ENCODE data around the gene RALB. TPM values are rescaled to one million over a fixed set of nuclear protein-coding genes. Genes with fewer than 3 reads are reported as not detected.

RALB gene
- total RNA-seq (100 to 1,000 TPM in 1 of 5 experiments, 10 to 100 TPM in 3, 1 to 10 TPM in 1; 8.7 to 119 (median 11.6) TPM), polyA plus RNA-seq (10 to 100 TPM; 25.9 to 28.2 TPM), total RNA-seq (15.2 reads per million, percentile 44 among the genes with 10 or more reads in this experiment)

GRCh38 chr2:120252225-120253020 lies at the start of gene RALB:
Gene RALB (plus strand): TSS chr2:120252852. CDS start chr2:120278665, 25,813 bp downstream.
- peak within 1 kb of the TSS; percentile 81 for H3K4me3 ChIP-seq (ENCODE audit: low read length)
- no peaks in the 10 kb centered on the region for H3K27me3 ChIP-seq (ENCODE audit: control insufficient read depth in 2 of 2, insufficient read depth in 2 of 2, low read length in 2 of 2)
- peaks cover 0 to 31% (median 0%) of the 10 kb centered on the region in 5 donors for H3K36me3 Mint-ChIP-seq
- peaks cover 16% of the 10 kb centered on the region in 2 donors for H3K4me1 ChIP-seq (ENCODE audit: control insufficient read depth in 2 of 2, insufficient read depth in 2 of 2, low read length in 2 of 2)
- peak within 1 kb of the TSS; percentile 94 to 100 (median 98) for H3K4me3 Mint-ChIP-seq
- H3K27me3 Mint-ChIP-seq: peaks cover 0 to 9% (median 4%) of the 10 kb centered on the region in 5 donors
- POLR2A ChIA-PET: interaction anchor here (0.5 to 8.6 kb wide), 10 partner anchors 19 to 574 kb away, joined by 3 to 73 read pairs (median 4); partner anchors contain the start of genes TMEM177 and TMEM185B
- peak within 1 kb of the TSS; percentile 87 to 98 (median 95) for H3K27ac Mint-ChIP-seq
- H3K27ac ChIP-seq (ENCODE audit: low read depth, low read length): peak within 1 kb of the TSS; percentile 76
- peaks cover 0 to 4% (median 0%) of the 10 kb centered on the region in 3 experiments for H3K36me3 ChIP-seq (ENCODE audit: control insufficient read depth in 2 of 3, insufficient read depth in 3 of 3, low read length in 3 of 3)
- peaks cover 0 to 7% (median 0%) of the 10 kb centered on the region in 11 donors for H3K9me3 Mint-ChIP-seq
- DNase-seq (peak; percentile 95 to 99 (median 97)), ATAC-seq (peak; percentile 95)
- peaks cover 29 to 72% (median 51%) of the 10 kb centered on the region in 7 donors for H3K4me1 Mint-ChIP-seq
- intact Hi-C loops (cut with micrococcal nuclease): loop anchor here (1.0 to 5.0 kb wide), 14 partner anchors 9 to 1485 kb away; partner anchors contain the start of genes PTPN4 (in 2 of the 2), TMEM185B (in 2 of the 2), C2orf76 (in 1 of the 2) and DBI (in 1 of the 2)
- no peaks in the 10 kb centered on the region for H3K9me3 ChIP-seq (ENCODE audit: control insufficient read depth in 2 of 3, low read length in 3 of 3)
- CTCF ChIA-PET: interaction anchor here (0.6 to 1.7 kb wide), 2 partner anchors 72 to 76 kb away, joined by 3 to 4 read pairs; no protein-coding TSS in a partner anchor

DNA sequence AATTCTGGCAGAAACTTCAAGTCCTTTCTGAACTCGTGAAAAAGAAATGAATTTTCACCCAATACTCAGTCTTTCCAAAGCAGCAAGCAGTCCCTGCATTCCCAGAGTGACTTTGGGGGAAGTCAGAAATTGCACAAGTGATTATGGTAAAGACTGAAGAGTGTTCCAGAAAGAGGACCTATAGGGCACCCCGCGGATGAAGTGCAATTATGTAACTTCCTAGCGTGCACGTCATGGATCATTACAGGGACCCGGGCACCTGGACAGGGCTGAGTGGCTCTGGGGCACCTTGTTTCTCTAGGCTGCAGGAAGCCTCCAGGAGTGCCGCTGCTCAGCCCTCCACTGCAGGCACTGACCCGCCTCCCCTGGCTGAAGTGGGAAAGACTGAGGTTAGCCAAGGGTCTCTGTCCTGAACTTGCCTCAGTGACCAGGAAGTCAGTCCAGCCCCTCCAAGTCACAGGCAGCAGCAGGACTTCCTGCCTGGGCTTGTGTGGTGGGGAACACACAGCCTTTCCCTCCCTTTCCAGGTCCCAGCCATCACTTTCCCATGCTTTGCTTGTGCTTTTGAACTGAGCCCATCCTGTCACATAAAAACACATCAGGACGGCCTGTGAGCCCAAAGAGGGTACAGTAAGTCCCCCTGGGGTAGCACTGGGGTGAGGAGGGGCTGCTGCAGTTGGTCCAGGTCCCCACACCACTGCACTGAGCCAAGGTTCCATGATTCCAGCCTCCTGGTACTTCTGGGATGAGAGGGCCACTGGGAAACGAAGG lies 49.2 kb upstream of the RALB start:
- no peaks in the 10 kb centered on the region for H3K9me3 ChIP-seq (ENCODE audit: control insufficient read depth in 2 of 3, low read length in 3 of 3)
- Mint-ChIP-seq H3K27me3 (peaks cover 0 to 2% (median 0%) of the 10 kb centered on the region in 5 donors), H3K9me3 (peaks cover 0 to 8% (median 3%) of the 10 kb centered on the region in 11 donors), H3K4me3 (no peak overlapping the region), H3K36me3 (peaks cover 0 to 9% (median 3%) of the 10 kb centered on the region in 5 donors), H3K27ac (peak overlapping the region in 1 of 9 donors; percentile 14), H3K4me1 (peaks cover 0 to 11% (median 0%) of the 10 kb centered on the region in 7 donors)
- no peak overlapping the region for H3K27ac ChIP-seq (ENCODE audit: low read depth, low read length)
- CTCF ChIA-PET: no interaction called here
- ATAC-seq (peak; percentile 54), DNase-seq (no peak)
- no peaks in the 10 kb centered on the region for H3K4me1 ChIP-seq (ENCODE audit: control insufficient read depth in 2 of 2, insufficient read depth in 2 of 2, low read length in 2 of 2)
- H3K36me3 ChIP-seq (ENCODE audit: control insufficient read depth in 2 of 3, insufficient read depth in 3 of 3, low read length in 3 of 3): no peaks in the 10 kb centered on the region
- POLR2A ChIA-PET: interaction anchor here (1.0 kb wide), 1 partner anchor 18 kb away, joined by 3 read pairs; no protein-coding TSS in a partner anchor
- intact Hi-C loops (cut with micrococcal nuclease): no loop called here
- no peaks in the 10 kb centered on the region for H3K27me3 ChIP-seq (ENCODE audit: control insufficient read depth in 2 of 2, insufficient read depth in 2 of 2, low read length in 2 of 2)
- H3K4me3 ChIP-seq (ENCODE audit: low read length): no peak overlapping the region

- intact Hi-C loops (cut with micrococcal nuclease): no loop called here
- Mint-ChIP-seq H3K27ac (no peak overlapping the region), H3K36me3 (peaks cover 0 to 10% (median under 1%) of the 10 kb centered on the region in 5 donors), H3K9me3 (peaks cover 0 to 6% (median under 1%) of the 10 kb centered on the region in 11 donors), H3K27me3 (peaks cover 0 to 2% (median 0%) of the 10 kb centered on the region in 5 donors), H3K4me3 (no peak overlapping the region), H3K4me1 (peaks cover 0 to 11% (median 0%) of the 10 kb centered on the region in 7 donors)
- no peaks in the 10 kb centered on the region for H3K9me3 ChIP-seq (ENCODE audit: control insufficient read depth in 2 of 3, low read length in 3 of 3)
- H3K27me3 ChIP-seq (ENCODE audit: control insufficient read depth in 2 of 2, insufficient read depth in 2 of 2, low read length in 2 of 2): no peaks in the 10 kb centered on the region
- H3K27ac ChIP-seq (ENCODE audit: low read depth, low read length): no peak overlapping the region
- DNase-seq (no peak), ATAC-seq (no peak)
- no peak overlapping the region for H3K4me3 ChIP-seq (ENCODE audit: low read length)
- ChIA-PET POLR2A (no interaction called here), CTCF (interaction anchor here (0.5 kb wide), 1 partner anchor 8 kb away, joined by 3 read pairs; no protein-coding TSS in a partner anchor)
- no peaks in the 10 kb centered on the region for H3K36me3 ChIP-seq (ENCODE audit: control insufficient read depth in 2 of 3, insufficient read depth in 3 of 3, low read length in 3 of 3)
- no peaks in the 10 kb centered on the region for H3K4me1 ChIP-seq (ENCODE audit: control insufficient read depth in 2 of 2, insufficient read depth in 2 of 2, low read length in 2 of 2)
Measured at GRCh38 chr2:120204022-120204405, 48.6 kb upstream of the RALB start.

GRCh38 chr2:120204417-120204816 lies 48.2 kb upstream of the RALB start:
- Mint-ChIP-seq H3K27me3 (peaks cover 0 to 2% (median 0%) of the 10 kb centered on the region in 5 donors), H3K9me3 (peaks cover 0 to 5% (median 0%) of the 10 kb centered on the region in 11 donors), H3K27ac (no peak overlapping the region), H3K4me3 (no peak overlapping the region), H3K4me1 (peaks cover 0 to 11% (median 0%) of the 10 kb centered on the region in 7 donors), H3K36me3 (peaks cover 0 to 11% (median 0%) of the 10 kb centered on the region in 5 donors)
- Histone ChIP-seq H3K27ac (ENCODE audit: low read depth, low read length) (no peak overlapping the region), H3K9me3 (ENCODE audit: control insufficient read depth in 2 of 3, low read length in 3 of 3) (no peaks in the 10 kb centered on the region), H3K4me3 (ENCODE audit: low read length) (no peak overlapping the region), H3K27me3 (ENCODE audit: control insufficient read depth in 2 of 2, insufficient read depth in 2 of 2, low read length in 2 of 2) (no peaks in the 10 kb centered on the region), H3K36me3 (ENCODE audit: control insufficient read depth in 2 of 3, insufficient read depth in 3 of 3, low read length in 3 of 3) (no peaks in the 10 kb centered on the region), H3K4me1 (ENCODE audit: control insufficient read depth in 2 of 2, insufficient read depth in 2 of 2, low read length in 2 of 2) (no peaks in the 10 kb centered on the region)
- CTCF ChIA-PET: interaction anchor here (0.5 to 1.0 kb wide), 3 partner anchors 9 to 1282 kb away, joined by 3 read pairs; no protein-coding TSS in a partner anchor
- ATAC-seq: no peak
- intact Hi-C loops (cut with micrococcal nuclease): no loop called here
- DNase-seq: no peak
- POLR2A ChIA-PET: no interaction called here

GRCh38 chr2:120204945-120205670 lies 47.5 kb upstream of the RALB start:
- no peak for DNase-seq
- H3K4me3 ChIP-seq (ENCODE audit: low read length): no peak overlapping the region
- ATAC-seq: no peak
- H3K36me3 ChIP-seq (ENCODE audit: control insufficient read depth in 2 of 3, insufficient read depth in 3 of 3, low read length in 3 of 3): no peaks in the 10 kb centered on the region
- H3K4me3 Mint-ChIP-seq: no peak overlapping the region
- CTCF ChIA-PET: interaction anchor here (0.6 to 1.0 kb wide), 2 partner anchors 9 to 1282 kb away, joined by 3 read pairs; no protein-coding TSS in a partner anchor
- H3K27ac Mint-ChIP-seq: no peak overlapping the region
- POLR2A ChIA-PET: no interaction called here
- peaks cover 0 to 3% (median 0%) of the 10 kb centered on the region in 11 donors for H3K9me3 Mint-ChIP-seq
- H3K9me3 ChIP-seq (ENCODE audit: control insufficient read depth in 2 of 3, low read length in 3 of 3): no peaks in the 10 kb centered on the region
- H3K27ac ChIP-seq (ENCODE audit: low read depth, low read length): no peak overlapping the region
- H3K36me3 Mint-ChIP-seq: peaks cover 0 to 11% (median 0%) of the 10 kb centered on the region in 5 donors
- H3K27me3 Mint-ChIP-seq: peaks cover 0 to 2% (median 0%) of the 10 kb centered on the region in 5 donors
- intact Hi-C loops (cut with micrococcal nuclease): no loop called here
- H3K27me3 ChIP-seq (ENCODE audit: control insufficient read depth in 2 of 2, insufficient read depth in 2 of 2, low read length in 2 of 2): no peaks in the 10 kb centered on the region
- H3K4me1 Mint-ChIP-seq: peaks cover 0 to 14% (median 0%) of the 10 kb centered on the region in 7 donors
- H3K4me1 ChIP-seq (ENCODE audit: control insufficient read depth in 2 of 2, insufficient read depth in 2 of 2, low read length in 2 of 2): peaks cover 2 to 4% of the 10 kb centered on the region in 2 donors

All from naive thymus-derived CD4-positive, alpha-beta T cell (primary cell).